NOMO-1 treated with DMSO at 0.1 percent for 48 hours (cell line): ENCODE measurements around the gene ATP13A3.

Source experiments
- DNase-seq: peaks from one replicate; lab custom pipeline; 2025; ENCODE audit not compliant: unreplicated experiment; lab: John Stamatoyannopoulos, UW

Gene ATP13A3

GRCh38 chr3:194396539-194396858, 90.3 kb downstream of the ATP13A3 start:
- DNase-seq = no peak

GRCh38 chr3:194395778-194396538, 90.8 kb downstream of the ATP13A3 start:
- peak; percentile 56 for DNase-seq

- DNase-seq = no peak
These were observed 91.6 kb downstream of the ATP13A3 start for GRCh38 chr3:194395212-194395611.

- DNase-seq = no peak
These were observed 94.2 kb downstream of the ATP13A3 start for GRCh38 chr3:194392576-194392975.

- DNase-seq = no peak
These were observed 96.0 kb downstream of the ATP13A3 start for GRCh38 chr3:194390835-194391234.

GRCh38 chr3:194389269-194389668, 97.5 kb downstream of the ATP13A3 start:
- no peak for DNase-seq

- no peak for DNase-seq
These were observed 98.8 kb downstream of the ATP13A3 start for GRCh38 chr3:194387926-194388418.

- DNase-seq = no peak
These were observed 99.5 kb downstream of the ATP13A3 start for GRCh38 chr3:194387276-194387675.

- DNase-seq = peak; percentile 26
These were observed 100.2 kb downstream of the ATP13A3 start for GRCh38 chr3:194386648-194387047.

GRCh38 chr3:194386066-194386465, 100.7 kb downstream of the ATP13A3 start:
- DNase-seq = no peak

- no peak for DNase-seq
These were observed 102.2 kb downstream of the ATP13A3 start for GRCh38 chr3:194384569-194385001.

GRCh38 chr3:194384156-194384555, 102.6 kb downstream of the ATP13A3 start:
- DNase-seq = no peak

GRCh38 chr3:194383276-194383940, 103.4 kb downstream of the ATP13A3 start:
- no peak for DNase-seq

GRCh38 chr3:194382892-194383223, 103.9 kb downstream of the ATP13A3 start:
- no peak for DNase-seq

GRCh38 chr3:194382196-194382891, 104.5 kb downstream of the ATP13A3 start:
- DNase-seq = no peak

- DNase-seq = no peak
These were observed 105.3 kb downstream of the ATP13A3 start for GRCh38 chr3:194381460-194381875.

GRCh38 chr3:194380326-194380725, 106.5 kb downstream of the ATP13A3 start:
- DNase-seq = no peak

GRCh38 chr3:194379651-194380050, 107.2 kb downstream of the ATP13A3 start:
- DNase-seq = no peak

GRCh38 chr3:194379231-194379630, 107.6 kb downstream of the ATP13A3 start:
- DNase-seq = no peak

- DNase-seq = no peak
These were observed 109.1 kb downstream of the ATP13A3 start for GRCh38 chr3:194377708-194378107.

GRCh38 chr3:194376241-194376560, 110.6 kb downstream of the ATP13A3 start:
- no peak for DNase-seq
